B cell (primary cell): ENCODE measurements around the gene XIRP2. TPM values are rescaled to one million over a fixed set of nuclear protein-coding genes. Genes with fewer than 3 reads are reported as not detected.

ENCODE experiments used
- ATAC-seq: fragments of 200-7000 bp; cut with Tn5 transposase; one replicate; pipeline ENCODE4 v1.10.0; 2021; ENCODE audit warnings: low read depth, mild to moderate bottlenecking, moderate number of reproducible peaks, moderate library complexity
- CTCF ChIA-PET: fragments of 350-600 bp; sonication (Branson Sonifier 250); formaldehyde crosslinking; loops from one replicate; lab custom pipeline; 2021; ENCODE audit warnings: antibody characterized with exemption, inconsistent platforms; lab: Charles Lee
- POLR2A ChIA-PET: fragments of 350-600 bp; sonication (Branson Sonifier 250); formaldehyde crosslinking; loops from one replicate; lab custom pipeline; 2021; ENCODE audit warnings: antibody characterized with exemption; lab: Charles Lee
- DNase-seq: peaks from one replicate; pipeline ENCODE4 v3.0.0; 2013
- H2AFZ ChIP-seq: 2 replicates; pipeline ENCODE4 v1.6.1; 2012; ENCODE audit warnings: mild to moderate bottlenecking, low read depth, low read length; ENCODE audit not compliant: insufficient read depth, poor library complexity, severe bottlenecking
- H3K27ac ChIP-seq, 2 donors: 1 replicate in 1 of 2; 2 replicates in 1 of 2; pipeline ENCODE4 v1.5.1; 2012 to 2013; ENCODE audit warnings: low read length in 2 of 2, mild to moderate bottlenecking in 2 of 2, moderate library complexity in 1 of 2
- H3K27me3 ChIP-seq, 4 experiments: fragments of 200-600 bp in 1 of 4; sonication (generic) in 1 of 4; replicated peaks in 1 of 4; 1 replicate in 2 of 4; 2 replicates in 2 of 4; pipeline versions ENCODE4 v1.6.1 to v1.7.0; 2013 to 2016; ENCODE audit warnings: low read length in 3 of 4, mild to moderate bottlenecking in 2 of 4, mixed read lengths in 1 of 4, moderate library complexity in 1 of 4; ENCODE audit not compliant: insufficient read depth in 4 of 4, control insufficient read depth in 3 of 4; ENCODE audit errors: control extremely low read depth in 1 of 4
- H3K36me3 ChIP-seq, 2 experiments: replicated peaks in 1 of 2; 1 replicate in 1 of 2; 2 replicates in 1 of 2; pipeline versions ENCODE4 v1.6.1 to v1.7.1; 2013; ENCODE audit warnings: low read length in 1 of 2; ENCODE audit not compliant: insufficient read depth in 2 of 2, control insufficient read depth in 1 of 2; ENCODE audit errors: control extremely low read depth in 1 of 2, extremely low read depth in 1 of 2
- H3K4me1 ChIP-seq, 2 donors: fragments of 200-600 bp in 1 of 2; sonication (generic) in 1 of 2; 1 replicate in 1 of 2; 2 replicates in 1 of 2; pipeline versions ENCODE4 v1.5.1 to v1.6.1; 2013 to 2017; ENCODE audit warnings: low read length in 2 of 2; ENCODE audit not compliant: control insufficient read depth in 2 of 2, insufficient read depth in 2 of 2
- H3K4me2 ChIP-seq: replicated peaks from 2 replicates; pipeline ENCODE3; 2012; ENCODE audit warnings: mild to moderate bottlenecking, low read depth, low read length; ENCODE audit not compliant: poor library complexity, severe bottlenecking
- H3K4me3 ChIP-seq, 5 experiments: fragments of 200-600 bp in 1 of 5; sonication (generic) in 1 of 5; 1 replicate in 3 of 5; 2 replicates in 2 of 5; pipeline versions ENCODE4 v1.5.1 to v1.7.0; 2011 to 2016; ENCODE audit warnings: low read length in 4 of 5, mild to moderate bottlenecking in 4 of 5, low read depth in 2 of 5, control low read depth in 1 of 5, moderate library complexity in 1 of 5; ENCODE audit not compliant: insufficient read depth in 1 of 5; ENCODE audit errors: control extremely low read depth in 1 of 5, extremely low read depth in 1 of 5
- H3K79me2 ChIP-seq: fragments of 200-600 bp; sonication (generic); one replicate; pipeline ENCODE4 v1.6.0; 2016; ENCODE audit warnings: low read length; ENCODE audit not compliant: control insufficient read depth, insufficient read depth
- H3K9ac ChIP-seq: fragments of 200-600 bp; sonication (generic); 2 replicates; pipeline ENCODE4 v1.6.1; 2017; ENCODE audit warnings: mild to moderate bottlenecking, low read length, moderate library complexity
- H3K9me3 ChIP-seq, 3 donors: one replicate each; pipeline versions ENCODE4 v1.6.1 to v1.7.1; 2013; ENCODE audit warnings: low read length in 2 of 3; ENCODE audit not compliant: control insufficient read depth in 2 of 3, insufficient read depth in 1 of 3; ENCODE audit errors: control extremely low read depth in 1 of 3
- H4K20me1 ChIP-seq: 2 replicates; pipeline ENCODE4 v1.6.0; 2012; ENCODE audit warnings: mild to moderate bottlenecking, low read length; ENCODE audit not compliant: insufficient read depth, control insufficient read depth, poor library complexity, severe bottlenecking
- H3K27ac Mint-ChIP-seq: one replicate; pipeline ENCODE4 v1.8.0; 2021; ENCODE audit warnings: mixed read lengths
- H3K27me3 Mint-ChIP-seq: one replicate; pipeline ENCODE4 v1.8.0; 2021; ENCODE audit warnings: mixed read lengths
- H3K4me1 Mint-ChIP-seq: one replicate; pipeline ENCODE4 v1.8.0; 2021; ENCODE audit warnings: mixed read lengths
- H3K4me3 Mint-ChIP-seq: one replicate; pipeline ENCODE4 v1.8.0; 2021; ENCODE audit warnings: mixed read lengths
- H3K9me3 Mint-ChIP-seq: one replicate; pipeline ENCODE4 v1.8.0; 2022; ENCODE audit warnings: mixed read lengths; ENCODE audit not compliant: insufficient read depth
- EZH2 ChIP-seq: IDR thresholded peaks from 2 replicates; pipeline ENCODE4 v1.6.1; 2012; ENCODE audit warnings: borderline replicate concordance, low read depth, mild to moderate bottlenecking, moderate library complexity, low read length; ENCODE audit not compliant: insufficient read depth, poor library complexity, severe bottlenecking
- WGBS: methylation state at CpG from one replicate; pipeline ENCODE4 v1.1.5; 2013; ENCODE audit warnings: missing lambda C conversion rate; ENCODE audit not compliant: insufficient coverage; 5-methylcytosine and 5-hydroxymethylcytosine counted together
- intact Hi-C: fragments of 100-400 bp; cut with micrococcal nuclease; formaldehyde crosslinking; loops from one replicate; pipeline ENCODE4 v1.10.0; 2022
- polyA plus RNA-seq: library from polyadenylated mRNA; depleted of rRNA; stranded (reverse); fragments of >200 nt; gene quantifications from 2 replicates; pipeline ENCODE4 v1.2.3, GENCODE V29; 2012
- total RNA-seq, 2 donors: library from RNA; stranded (reverse); fragments of 120-200 nt in 1 of 2; gene quantifications; 1 replicate in 1 of 2; 2 replicates in 1 of 2; pipeline versions ENCODE4 v1.2.3 to v1.2.4, GENCODE V29; 2013 to 2022
- TF ChIP-seq, protein P1 (sequence below): fragments of 200-600 bp; IDR thresholded peaks from one replicate; pipeline ENCODE4 v1.8.0; 2022; ENCODE audit warnings: antibody characterized with exemption, mild to moderate bottlenecking

XIRP2 gene
- total and polyA plus RNA-seq, 2 donors (not counting 1 experiment from before 2014, with no cell fraction given) = not detected

GRCh38 chr2:167271932-167272331 is 383.7 kb downstream of the XIRP2 start:
- no peak for TF ChIP-seq EZH2
- TF ChIP-seq, protein P1, sequence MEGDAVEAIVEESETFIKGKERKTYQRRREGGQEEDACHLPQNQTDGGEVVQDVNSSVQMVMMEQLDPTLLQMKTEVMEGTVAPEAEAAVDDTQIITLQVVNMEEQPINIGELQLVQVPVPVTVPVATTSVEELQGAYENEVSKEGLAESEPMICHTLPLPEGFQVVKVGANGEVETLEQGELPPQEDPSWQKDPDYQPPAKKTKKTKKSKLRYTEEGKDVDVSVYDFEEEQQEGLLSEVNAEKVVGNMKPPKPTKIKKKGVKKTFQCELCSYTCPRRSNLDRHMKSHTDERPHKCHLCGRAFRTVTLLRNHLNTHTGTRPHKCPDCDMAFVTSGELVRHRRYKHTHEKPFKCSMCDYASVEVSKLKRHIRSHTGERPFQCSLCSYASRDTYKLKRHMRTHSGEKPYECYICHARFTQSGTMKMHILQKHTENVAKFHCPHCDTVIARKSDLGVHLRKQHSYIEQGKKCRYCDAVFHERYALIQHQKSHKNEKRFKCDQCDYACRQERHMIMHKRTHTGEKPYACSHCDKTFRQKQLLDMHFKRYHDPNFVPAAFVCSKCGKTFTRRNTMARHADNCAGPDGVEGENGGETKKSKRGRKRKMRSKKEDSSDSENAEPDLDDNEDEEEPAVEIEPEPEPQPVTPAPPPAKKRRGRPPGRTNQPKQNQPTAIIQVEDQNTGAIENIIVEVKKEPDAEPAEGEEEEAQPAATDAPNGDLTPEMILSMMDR = no peak
- POLR2A ChIA-PET = no interaction called here
- Mint-ChIP-seq H3K27me3 (no peaks in the 10 kb centered on the region), H3K9me3 (peaks cover 10% of the 10 kb centered on the region), H3K4me3 (no peak overlapping the region), H3K4me1 (no peaks in the 10 kb centered on the region), H3K27ac (no peak overlapping the region)
- Histone ChIP-seq H3K36me3 (no peaks in the 10 kb centered on the region), H3K9me3 (peaks cover under 1 to 9% (median 7%) of the 10 kb centered on the region in 3 donors), H3K27me3 (no peaks in the 10 kb centered on the region), H3K27ac (no peak overlapping the region), H3K9ac (no peak overlapping the region), H3K79me2 (no peaks in the 10 kb centered on the region), H3K4me2 (no peak overlapping the region), H4K20me1 (no peaks in the 10 kb centered on the region), H3K4me3 (no peak overlapping the region), H3K4me1 (no peaks in the 10 kb centered on the region), H2AFZ (no peak overlapping the region)
- no peak for ATAC-seq
- CTCF ChIA-PET = interaction anchor here (0.7 kb wide), 1 partner anchor 658 kb away, joined by 3 read pairs; no protein-coding TSS in a partner anchor
- WGBS = 100% methylated on average over 2 of the region's 3 CpGs
- intact Hi-C loops = no loop called here
- DNase-seq = no peak

GRCh38 chr2:167275046-167275445 is 386.8 kb downstream of the XIRP2 start:
- H3K27me3 Mint-ChIP-seq = no peaks in the 10 kb centered on the region
- Histone ChIP-seq H3K27ac (no peak overlapping the region), H3K27me3 (no peaks in the 10 kb centered on the region), H4K20me1 (no peaks in the 10 kb centered on the region), H3K4me3 (no peak overlapping the region), H2AFZ (no peak overlapping the region), H3K9me3 (peaks cover 0 to 2% (median 0%) of the 10 kb centered on the region in 3 donors), H3K4me2 (no peak overlapping the region), H3K9ac (no peak overlapping the region), H3K4me1 (no peaks in the 10 kb centered on the region), H3K79me2 (no peaks in the 10 kb centered on the region), H3K36me3 (no peaks in the 10 kb centered on the region)
- DNase-seq = no peak
- WGBS = 89% methylated on average over 3 of the region's 3 CpGs
- H3K9me3 Mint-ChIP-seq = no peaks in the 10 kb centered on the region
- H3K4me3 Mint-ChIP-seq = no peak overlapping the region
- no peak for ATAC-seq
- intact Hi-C loops = no loop called here
- ChIA-PET CTCF (interaction anchor here (0.6 kb wide), 1 partner anchor 108 kb away, joined by 4 read pairs; no protein-coding TSS in a partner anchor), POLR2A (no interaction called here)
- TF ChIP-seq EZH2 = no peak
- TF ChIP-seq, protein P1 = no peak
- H3K27ac Mint-ChIP-seq = no peak overlapping the region
- H3K4me1 Mint-ChIP-seq = no peaks in the 10 kb centered on the region
